Measurements from ENCODE around the gene RASSF9. TPM values are rescaled to one million over a fixed set of nuclear protein-coding genes. Genes with fewer than 3 reads are reported as not detected.
A peak's percentile ranks its signal among the peaks of the same experiment; 100 is the strongest.

Gene RASSF9
- total RNA-seq: 1.9 TPM

DNA sequence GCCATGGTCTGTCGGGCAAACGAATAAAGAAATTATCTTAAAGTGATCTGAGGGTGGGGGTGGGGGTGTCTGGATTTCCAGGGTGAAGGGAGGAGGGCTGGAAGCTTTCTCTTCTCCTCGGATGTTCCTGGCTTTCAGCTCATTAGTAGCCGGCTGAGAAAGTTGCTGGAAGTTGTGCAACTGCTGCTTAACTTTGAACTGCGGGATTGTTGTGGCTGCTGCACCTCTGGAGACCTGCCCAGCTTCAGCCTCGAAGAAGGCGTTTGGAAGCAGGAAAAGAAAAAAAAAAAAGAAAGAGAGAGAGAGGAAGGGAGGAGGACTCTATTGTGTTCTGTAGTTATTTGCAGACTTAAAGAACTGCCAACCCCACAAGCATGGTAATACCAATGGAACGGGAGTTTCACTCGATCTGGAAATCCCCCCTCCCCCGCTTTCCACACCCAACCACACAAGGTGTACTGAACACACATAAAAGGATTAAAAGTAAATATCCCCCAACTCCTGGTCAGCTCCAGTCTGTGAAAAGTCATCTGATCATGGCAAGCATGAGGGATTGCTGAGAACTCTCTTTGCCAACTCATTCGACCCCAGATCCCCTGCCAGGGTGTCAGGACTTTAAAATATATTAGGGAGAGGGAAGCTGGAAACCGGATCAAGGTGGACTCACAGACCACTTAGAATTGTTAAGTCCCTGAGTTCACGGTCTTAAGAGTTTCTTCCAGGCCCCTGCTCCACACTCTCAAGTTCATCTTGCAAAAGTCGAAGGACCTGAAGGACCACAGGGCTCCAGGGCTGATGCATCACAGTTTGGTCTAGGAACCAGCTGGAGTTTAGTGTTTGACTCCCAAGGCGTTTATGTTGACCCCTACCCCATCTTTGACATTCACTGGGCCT lies at the start of gene RASSF9:
Gene RASSF9, minus strand, starts transcription at position 213 of the 894 bp plus-strand sequence. Its CDS starts 208 bp downstream, at position 5.
- peak; percentile 72 for DNase-seq (ENCODE audit: low spot score)

DNA sequence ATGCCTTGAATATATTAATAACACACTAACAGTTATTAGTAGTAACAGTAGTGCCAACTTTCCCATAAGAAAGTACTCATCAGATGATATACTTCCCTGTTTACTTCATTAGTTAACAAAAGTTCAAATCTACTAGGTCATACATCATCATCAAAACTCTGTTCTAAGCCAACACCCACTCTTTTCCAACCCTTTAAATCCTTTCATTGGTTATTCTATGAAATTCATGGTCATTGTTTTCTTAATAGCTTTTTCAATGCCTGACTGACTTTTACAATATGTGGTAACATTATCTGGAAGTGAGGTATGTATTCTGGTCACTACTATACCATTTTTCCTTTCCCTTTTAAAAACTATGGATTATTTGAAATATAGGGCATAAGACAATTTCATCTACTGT lies 47.6 kb upstream of the RASSF9 start:
- no peak for DNase-seq (ENCODE audit: low spot score)

DNA sequence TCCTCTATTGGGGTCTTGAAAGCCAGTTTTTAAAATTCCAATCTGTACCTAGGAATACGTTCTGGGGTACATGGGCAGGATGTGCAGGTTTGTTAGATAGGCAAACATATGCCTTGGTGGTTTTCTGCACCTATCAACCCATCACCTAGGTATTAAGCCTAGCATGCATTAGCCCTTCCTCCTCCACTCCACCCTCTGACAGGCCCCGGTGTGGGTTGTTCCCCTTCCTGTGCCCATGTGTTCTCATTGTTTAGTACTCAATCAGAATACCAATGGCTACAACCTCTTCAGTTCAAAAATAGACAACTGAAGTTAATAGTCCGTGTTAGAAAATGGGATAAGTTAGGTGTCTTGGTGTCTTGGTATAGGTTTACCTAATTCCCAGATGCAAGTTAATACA lies 41.2 kb upstream of the RASSF9 start:
- DNase-seq (ENCODE audit: low spot score): no peak

DNA sequence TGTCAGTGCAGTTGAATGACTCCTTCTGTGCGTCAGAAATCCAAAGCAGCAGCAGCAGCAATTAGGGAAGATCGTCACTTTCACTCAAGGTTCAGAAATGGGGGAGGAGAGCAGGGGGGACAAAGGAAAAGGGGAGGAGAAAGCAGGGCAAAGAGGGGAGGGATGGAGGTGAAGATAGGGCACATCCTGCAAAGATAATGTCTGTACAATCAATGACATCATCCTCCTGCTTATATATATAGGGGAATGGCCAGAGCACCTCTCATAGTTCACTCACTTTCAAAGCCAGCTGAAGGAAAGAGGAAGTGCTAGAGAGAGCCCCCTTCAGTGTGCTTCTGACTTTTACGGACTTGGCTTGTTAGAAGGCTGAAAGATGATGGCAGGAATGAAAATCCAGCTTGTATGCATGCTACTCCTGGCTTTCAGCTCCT lies 37.8 kb upstream of the RASSF9 start, which contains the start of gene NTS:
Gene NTS, plus strand, starts transcription at position 265 of the 431 bp plus-strand sequence. Its CDS starts 109 bp downstream, at position 374.
- DNase-seq (ENCODE audit: low spot score): no peak

DNA sequence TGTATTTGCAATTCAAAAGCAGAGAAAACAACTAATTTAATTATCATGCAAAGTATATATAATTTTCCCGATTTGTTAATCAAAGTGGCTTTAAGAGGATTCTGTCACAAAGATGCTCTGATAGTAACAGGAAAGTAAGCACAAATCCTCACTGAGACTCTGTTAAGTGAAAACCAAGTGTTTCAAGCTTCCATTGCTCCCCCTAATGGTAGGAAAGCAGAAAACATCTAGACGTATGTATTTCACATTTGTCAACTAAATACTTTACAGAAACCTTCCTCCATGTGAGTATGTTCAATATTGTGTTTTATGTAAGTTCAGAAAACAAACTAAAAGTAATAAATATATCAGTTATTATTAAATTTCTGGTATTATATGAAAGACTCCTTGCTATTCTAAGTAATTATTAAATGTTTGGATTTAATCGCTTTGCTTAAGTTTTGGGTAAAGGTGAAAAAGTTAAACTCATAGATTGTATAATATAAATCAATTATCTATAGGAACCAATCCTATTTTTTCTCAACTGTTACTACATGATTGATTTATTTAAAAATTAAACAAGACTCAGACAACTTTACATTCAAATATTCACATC lies 36.4 kb upstream of the RASSF9 start:
- no peak for DNase-seq (ENCODE audit: low spot score)

DNA sequence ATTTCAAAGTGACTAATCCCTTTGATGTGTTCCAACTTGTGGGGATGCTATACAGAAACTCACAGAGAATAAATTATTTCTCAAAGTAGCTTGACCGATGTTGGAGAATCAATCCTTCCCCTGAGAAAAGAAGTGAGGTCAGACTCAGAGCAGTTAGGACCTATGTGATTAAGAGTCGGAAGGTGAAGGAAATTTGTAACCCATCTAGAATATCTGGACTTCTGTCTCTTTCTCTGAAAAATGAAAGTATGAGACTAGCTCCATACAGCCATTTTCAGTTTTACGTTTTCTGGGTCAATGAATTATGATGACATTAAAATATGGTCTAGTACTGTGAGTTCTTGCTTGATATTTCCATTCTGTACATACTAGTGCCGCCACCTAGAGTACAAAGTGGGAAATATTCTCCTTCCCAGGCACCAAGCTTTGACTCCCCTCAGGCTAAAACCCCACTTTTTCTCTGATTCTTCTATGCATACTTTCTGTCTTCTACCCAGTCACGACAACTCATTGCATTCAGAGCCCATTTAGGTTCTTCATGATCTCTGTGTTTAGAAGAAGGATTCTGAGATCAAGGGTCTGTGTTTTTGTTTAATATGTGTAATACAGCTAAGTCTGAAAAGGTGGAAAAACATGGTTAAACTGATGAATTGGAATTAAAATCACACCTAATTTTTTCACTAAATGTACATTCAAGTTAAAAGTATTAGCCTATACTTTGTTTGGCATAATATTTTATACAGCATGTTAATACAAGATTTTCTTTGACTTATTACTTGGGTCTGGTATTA lies 31.0 kb upstream of the RASSF9 start:
- DNase-seq (ENCODE audit: low spot score): peak; percentile 44

DNA sequence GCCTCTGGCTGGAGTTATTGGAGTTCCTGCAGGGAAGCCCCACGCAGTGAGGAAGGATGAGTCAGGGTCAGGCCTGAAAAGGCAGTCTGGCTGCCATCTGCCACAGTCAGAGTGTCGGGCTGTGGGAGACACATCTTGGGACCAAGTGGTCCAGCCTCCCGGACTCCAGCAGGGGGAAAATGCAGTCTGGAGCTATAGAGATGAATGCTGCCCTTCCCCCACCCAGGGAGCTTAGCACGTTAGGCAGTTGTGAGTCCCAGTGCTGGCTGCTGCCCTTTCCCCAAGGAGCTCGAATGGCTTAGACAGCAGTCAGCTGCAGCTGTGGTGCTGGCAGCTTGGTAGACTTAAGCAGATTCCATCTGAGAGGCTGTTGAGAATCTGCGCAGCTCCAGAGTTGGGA lies 29.7 kb upstream of the RASSF9 start:
- no peak for DNase-seq (ENCODE audit: low spot score)

DNA sequence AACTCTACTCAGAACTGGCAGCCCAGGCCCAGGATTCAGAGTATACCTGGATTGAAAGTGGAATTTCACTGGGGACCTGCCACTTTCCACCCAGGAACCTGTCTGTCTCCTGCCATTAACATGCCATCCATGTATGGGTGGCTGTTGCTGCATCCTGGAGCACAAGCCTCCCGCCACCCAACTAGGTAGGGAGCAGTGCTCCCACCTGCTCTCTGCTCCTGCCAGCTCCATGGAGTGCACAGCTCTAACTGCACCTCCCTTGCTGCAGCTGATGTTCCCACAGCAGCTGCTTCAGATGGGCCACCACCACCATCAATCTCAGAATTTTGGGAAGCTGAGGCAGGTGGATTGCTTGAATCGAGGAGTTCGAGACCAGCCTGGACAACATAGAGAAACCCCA lies 20.8 kb upstream of the RASSF9 start:
- DNase-seq (ENCODE audit: low spot score): no peak

DNA sequence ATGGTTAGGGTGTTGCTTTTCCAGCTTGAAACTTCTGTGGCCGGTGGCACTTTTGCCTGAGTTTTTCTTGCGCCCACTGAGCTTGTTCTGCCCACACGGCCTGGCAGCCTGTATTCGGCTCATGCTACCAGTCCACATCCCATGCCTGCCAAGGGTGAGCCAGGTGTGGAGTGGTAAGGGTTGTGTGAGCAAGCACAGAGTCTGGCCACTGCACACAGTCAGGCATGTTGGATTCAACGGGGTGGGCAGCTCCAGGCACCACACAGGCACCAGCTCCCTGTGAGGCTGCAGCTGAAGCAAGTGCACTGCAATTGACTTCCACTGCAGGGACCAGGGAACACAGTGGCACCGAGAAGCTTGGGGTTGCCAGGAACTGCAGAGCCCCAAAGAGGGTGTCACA lies 19.1 kb upstream of the RASSF9 start:
- DNase-seq (ENCODE audit: low spot score): no peak

DNA sequence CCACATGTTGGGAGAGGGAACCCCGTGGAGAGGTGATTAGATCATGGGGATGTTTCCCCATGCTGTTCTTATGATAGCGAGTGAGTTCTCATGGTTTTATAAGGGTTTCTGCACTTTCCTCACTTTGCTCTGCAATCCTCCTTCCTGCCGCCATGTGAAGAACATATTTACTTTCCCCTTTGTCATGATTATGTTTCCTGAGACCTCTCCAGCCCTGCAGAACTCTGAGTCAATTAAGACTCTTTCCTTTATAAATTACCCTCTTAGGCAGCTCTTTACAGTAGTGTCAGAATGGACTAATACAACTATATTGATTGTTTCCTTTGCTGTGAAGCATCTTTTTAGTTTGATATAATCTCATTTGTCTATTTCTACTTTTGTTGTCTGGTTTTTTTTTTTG lies 13.1 kb upstream of the RASSF9 start:
- DNase-seq (ENCODE audit: low spot score): no peak

DNA sequence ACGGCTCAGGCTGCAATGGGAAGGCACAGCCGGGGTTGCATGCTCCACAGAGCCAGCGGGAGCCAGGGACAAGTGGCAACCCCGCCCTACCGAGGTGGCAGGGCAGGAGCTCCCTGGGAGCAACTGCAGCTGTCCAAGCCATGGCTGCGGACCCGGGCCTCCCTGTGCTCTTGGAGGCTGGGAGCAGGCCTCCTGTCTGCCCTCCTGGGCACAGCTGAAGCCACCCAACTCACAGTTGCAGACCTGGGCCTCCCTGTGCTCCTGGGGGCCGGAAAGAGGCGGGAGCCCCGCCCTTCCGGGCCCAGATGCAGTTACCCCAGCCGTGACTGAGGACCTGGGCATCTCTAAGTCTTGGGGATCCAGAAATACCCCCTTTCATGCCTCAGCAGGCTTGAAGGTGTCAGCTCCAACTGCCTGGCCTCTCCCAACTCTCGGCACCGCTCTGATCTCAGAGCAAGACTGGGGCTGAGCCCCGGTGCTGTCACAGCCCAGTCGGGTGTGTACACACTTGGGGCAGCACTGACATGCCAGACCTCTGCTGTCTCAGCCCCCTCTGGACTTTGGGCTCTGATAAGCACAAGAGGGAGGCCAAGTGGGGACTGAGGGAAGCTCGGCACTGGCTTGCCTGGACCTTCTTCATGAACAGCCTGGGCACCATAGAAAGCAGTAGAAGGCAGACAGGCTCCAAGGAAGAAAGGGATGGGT lies 7.5 kb upstream of the RASSF9 start:
- DNase-seq (ENCODE audit: low spot score): no peak

DNA sequence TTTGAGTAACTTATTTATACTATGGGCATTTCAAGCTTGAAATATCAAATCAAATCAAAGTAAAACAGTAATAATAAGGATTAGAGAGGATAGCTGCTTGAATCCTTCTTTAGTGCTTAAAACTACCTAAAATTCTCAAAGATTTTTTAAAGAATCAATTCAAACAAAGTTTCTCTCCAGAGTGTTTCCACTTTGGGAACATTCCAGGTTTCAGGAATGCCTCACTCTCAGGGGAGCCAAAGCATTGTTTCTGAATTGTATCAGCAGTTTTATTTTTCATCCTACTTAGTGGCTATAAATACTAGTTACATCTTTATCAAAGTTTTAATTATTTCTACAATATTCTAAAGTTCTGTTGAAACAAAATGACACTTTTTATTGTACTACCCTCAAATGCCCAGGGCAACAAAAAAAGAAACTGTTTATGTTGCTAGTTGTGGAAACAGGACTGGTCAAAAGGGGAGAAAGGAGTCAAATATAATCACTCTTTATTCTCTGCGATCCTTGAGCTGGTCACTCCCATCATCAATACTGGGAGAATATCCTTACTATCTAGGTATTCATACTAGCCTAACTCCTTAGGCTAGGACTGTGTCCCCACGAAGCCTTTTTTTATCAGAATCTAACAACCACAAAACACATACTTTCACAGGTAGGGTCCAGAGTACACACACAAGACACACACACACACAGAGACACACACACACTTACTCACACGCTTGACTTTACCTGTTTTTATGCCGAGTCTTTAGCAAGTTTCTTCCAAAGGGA lies 598 bp downstream of the RASSF9 start:
- DNase-seq (ENCODE audit: low spot score): no peak

DNA sequence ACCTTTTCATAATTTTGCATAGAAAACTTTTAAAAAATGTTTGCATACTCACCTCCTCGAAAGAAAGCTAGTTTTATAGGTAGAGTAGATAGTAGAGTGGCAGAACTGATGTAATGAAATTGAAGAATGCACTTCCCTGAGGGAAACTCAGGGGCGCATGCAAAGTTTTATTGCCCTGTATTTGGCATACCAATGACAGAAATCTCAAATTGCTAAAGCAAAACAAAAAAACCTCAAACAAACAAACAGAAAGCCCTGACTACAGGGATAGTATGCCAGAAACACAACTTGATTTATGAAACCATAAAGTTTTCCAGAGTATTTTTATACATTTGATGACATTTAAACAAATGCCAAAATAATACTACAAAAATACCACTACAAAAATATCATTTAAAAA lies 1.8 kb downstream of the RASSF9 start:
- no peak for DNase-seq (ENCODE audit: low spot score)

DNA sequence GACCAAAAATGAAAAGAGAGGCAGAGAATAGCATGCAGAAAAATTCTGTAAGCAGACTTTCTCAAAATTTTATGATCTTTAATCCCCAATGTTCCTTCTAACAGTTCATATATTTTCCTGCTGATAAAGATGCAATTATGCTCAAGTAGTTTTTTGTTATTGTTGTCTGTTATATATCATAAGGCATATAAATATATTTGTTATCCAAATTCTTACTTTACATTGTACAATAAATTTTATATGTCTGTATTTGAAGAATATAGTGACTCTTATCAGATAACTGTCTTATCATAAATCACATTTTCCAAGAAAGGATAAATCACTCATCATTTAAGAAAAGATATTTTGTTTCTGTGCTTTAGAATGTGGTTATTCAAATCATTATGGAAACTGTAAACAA lies 2.6 kb downstream of the RASSF9 start:
- DNase-seq (ENCODE audit: low spot score): no peak

DNA sequence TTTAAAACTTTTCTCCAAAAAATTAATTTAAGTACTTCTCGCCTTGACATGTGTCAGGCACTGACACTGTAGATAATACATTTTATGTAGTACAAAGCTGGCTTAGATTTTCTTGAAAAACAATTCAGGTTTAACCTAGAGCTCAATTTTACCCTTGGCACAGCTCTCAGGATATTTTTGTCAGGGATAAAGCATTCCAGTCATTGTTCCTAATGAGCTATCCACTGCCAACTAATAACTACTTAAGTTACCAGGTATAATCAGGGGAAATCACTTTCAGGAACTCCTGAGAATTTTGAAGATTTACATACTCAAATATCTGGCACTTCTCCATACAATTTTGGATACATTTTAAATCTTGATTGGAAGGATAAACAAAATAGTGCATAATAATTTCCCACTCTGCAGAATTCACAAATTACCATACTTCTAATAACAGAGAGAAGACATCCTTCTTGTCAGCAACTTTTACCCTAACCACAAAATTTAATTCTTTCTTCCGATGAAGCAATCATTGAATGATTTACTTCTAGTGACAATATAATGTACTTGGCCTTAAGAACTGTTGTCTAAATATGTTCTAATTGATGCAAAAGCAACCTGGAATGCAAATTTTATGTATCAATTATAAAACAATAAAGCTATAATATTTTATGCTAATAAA lies 4.8 kb downstream of the RASSF9 start:
- DNase-seq (ENCODE audit: low spot score): no peak

DNA sequence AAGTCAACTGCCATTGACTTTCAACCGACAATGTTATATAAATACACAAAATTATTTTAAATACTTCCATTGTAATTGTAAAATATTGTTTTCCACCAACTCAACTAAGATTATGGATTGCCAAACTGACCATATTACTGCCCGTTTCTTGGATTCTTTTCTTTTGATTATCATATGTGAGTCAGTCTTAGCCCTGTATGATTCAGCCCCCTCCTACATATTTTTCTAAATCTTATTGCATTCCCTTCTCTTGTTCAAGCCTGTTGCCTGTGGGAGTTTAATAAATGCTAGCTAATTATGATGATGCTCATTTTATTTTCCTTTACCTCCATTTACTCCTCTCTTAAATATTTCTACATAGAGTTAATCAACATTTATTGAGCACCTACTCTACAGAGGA lies 6.8 kb downstream of the RASSF9 start:
- DNase-seq (ENCODE audit: low spot score): no peak

DNA sequence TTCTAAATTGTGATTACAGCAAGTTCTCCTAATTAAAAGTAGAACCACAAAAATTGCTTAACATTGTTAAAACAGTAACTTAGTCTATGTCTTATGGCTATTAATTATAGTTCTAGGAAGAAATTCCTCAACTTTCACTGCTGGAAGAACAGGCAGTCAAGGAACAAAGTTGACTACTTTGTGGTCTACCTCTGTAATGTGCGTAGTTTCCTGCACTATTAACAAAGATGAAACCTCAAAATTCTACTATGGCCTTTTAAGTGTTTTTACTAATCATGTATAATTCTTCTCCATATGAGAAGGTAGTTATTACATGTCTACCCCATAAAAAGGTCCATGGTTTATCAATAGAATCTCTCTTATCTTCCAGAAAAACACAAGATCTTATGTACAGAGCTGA lies 7.6 kb downstream of the RASSF9 start:
- no peak for DNase-seq (ENCODE audit: low spot score)

DNA sequence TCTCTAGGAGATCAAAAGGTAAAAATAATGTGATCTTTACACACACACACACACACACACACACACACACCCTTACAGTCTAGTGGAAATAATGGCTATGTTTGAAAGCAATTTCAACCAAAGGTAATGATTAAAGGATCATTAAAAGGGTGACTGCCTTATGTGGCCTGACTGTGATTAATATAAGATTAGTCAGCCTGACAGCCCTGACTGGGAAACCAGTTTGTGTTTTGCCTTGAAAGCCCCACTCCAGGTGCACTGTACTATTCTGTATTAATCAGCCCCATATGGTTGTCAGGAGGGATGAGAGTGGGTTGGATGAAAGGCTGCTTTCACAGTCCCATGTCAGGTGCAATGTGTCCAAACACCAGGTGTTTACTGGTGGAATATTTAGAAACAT lies 10.5 kb downstream of the RASSF9 start:
- no peak for DNase-seq (ENCODE audit: low spot score)

DNA sequence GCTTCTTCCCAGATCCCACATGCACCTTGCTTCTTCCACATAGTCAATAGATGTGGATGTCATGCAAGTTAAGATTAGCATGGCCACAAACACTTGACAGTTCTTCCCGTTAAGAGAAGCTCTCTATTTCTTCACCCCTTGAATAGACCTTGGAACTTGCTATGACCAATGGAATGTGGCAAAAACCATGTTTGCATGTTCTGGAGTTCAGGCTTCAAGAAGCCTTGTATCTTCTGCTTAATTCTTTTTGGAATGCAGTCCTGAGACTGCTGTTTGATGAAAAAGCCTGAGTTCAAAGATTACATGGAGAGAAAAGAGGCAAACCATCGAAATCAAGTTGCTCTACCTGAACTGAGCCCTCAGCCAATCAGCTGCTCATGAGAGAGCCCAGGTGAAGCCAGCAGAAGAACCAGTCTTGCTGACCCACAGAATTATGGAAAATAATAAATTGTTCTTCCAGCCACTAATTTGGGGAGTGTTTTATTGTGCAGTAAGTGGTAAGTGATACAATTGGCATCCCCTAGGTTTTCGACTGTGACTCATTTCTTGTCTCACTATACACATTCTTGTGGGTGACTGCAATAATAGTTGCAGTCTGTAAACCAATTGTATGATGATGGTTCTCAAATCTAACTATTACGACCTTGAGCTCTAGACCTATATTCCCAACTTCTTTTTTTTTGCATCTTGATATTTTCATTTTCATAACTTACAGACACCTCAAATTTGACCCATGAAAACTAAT lies 12.6 kb downstream of the RASSF9 start:
- DNase-seq (ENCODE audit: low spot score): no peak

DNA sequence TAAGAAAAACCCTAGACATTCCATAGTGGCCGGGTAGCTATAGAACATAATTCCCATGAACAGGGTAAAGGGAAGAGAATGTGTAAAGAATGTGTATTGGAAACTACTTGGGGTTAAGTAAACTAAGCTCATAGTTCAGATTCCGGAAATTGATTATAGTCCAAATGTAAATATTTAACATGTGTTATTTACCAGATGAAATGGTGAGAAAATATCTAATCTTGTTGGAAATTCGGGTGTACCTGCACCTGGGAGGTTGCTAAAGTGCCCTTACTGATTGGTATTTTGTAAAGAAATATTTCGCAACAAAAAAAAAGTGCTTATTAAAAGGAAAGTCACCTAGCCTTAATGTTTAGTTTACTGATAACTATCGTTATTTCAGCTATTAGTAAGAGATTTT lies 14.4 kb downstream of the RASSF9 start:
- DNase-seq (ENCODE audit: low spot score): no peak
